ENCODE results near the gene GLRX.

Gene GLRX

DNA sequence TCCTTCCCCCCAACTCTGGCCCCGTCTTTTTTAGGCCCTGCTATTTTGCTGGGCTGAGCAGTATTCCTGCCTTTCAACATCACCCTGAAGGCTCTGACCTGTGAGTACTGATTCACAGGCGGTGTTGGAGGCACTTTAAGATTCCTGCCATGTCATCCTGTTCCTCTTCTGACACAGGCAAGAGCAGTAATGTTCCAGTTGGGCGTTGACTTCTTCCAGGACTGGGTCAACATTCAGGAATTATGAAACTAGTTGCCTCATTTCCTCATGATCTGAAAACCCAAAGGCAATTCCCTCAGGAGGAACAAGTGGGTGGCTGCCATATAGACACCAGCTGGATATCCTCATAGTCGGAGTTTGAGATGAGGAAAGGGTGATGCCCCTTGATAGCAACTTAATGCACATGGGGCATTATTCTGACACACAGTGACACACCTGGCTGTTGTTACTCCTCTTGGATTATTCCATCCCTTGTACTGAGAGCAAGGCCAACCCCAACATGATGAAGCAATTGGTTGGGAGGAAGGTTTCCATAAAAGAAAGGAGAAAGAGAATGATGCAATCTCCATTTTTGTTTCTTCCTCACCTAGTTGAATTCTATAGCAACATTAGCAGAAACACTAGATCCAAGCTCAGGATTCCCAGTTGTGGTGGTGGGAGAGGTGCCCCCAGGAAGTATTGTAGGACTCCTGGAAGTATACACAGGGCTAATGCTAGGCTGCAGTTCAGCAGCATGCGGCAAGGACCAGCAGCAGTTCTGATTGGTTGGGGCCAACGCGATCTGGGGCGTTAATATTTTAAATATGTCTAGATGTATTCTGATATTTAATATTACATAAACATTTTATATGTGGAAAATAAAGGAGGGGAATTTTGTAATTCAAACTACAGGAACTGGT lies 19.6 kb upstream of the GLRX start:
- Histone ChIP-seq H4K8ac (ENCODE audit: low read length) (no peak overlapping the region), H3K9ac (ENCODE audit: low read length) (peak overlapping the region; percentile 64), H2AFZ (ENCODE audit: low read depth, low read length) (no peak overlapping the region), H2AK5ac (ENCODE audit: low read length, severe bottlenecking) (no peak overlapping the region), H2BK12ac (ENCODE audit: low read length in 2 of 2) (peak overlapping the region; percentile 59 to 65), H3K27me3 (ENCODE audit: control insufficient read depth in 1 of 2, insufficient read depth in 1 of 2, low read length in 2 of 2) (no peaks in the 10 kb centered on the region), H2BK5ac (ENCODE audit: low read depth, low read length, poor library complexity, severe bottlenecking) (no peak overlapping the region), H3K4ac (ENCODE audit: low read depth in 1 of 2, low read length in 2 of 2) (no peak overlapping the region), H3K9me3 (ENCODE audit: control insufficient read depth, low read length) (no peaks in the 10 kb centered on the region), H3K36me3 (ENCODE audit: control insufficient read depth in 1 of 2, insufficient read depth in 2 of 2, low read depth in 1 of 2, low read length in 2 of 2) (no peaks in the 10 kb centered on the region), H3K4me3 (ENCODE audit: insufficient read depth in 1 of 2, low read depth in 1 of 2, low read length in 2 of 2) (no peak overlapping the region), H3K18ac (ENCODE audit: low read depth in 1 of 2, low read length in 2 of 2) (no peak overlapping the region), H3K14ac (ENCODE audit: low read length in 2 of 2) (no peak overlapping the region), H3K4me2 (ENCODE audit: low read length, poor library complexity, severe bottlenecking) (no peak overlapping the region), H3K27ac (ENCODE audit: low read length, poor library complexity, severe bottlenecking) (no peak overlapping the region), H2BK120ac (ENCODE audit: low read depth, low read length) (peak overlapping the region; percentile 61), H3K4me1 (ENCODE audit: control insufficient read depth, insufficient read depth, low read depth, low read length) (peaks cover 7% of the 10 kb centered on the region), H4K91ac (ENCODE audit: low read length) (peak overlapping the region; percentile 62), H3K79me1 (replicated peaks; ENCODE audit: low read length, poor library complexity, severe bottlenecking) (no peaks in the 10 kb centered on the region), H2BK15ac (ENCODE audit: low read depth, poor library complexity, severe bottlenecking) (peak overlapping the region; percentile 2), H3K23ac (ENCODE audit: low read length in 2 of 2) (no peak overlapping the region)
- 86% methylated on average over 4 of the region's 8 CpGs for WGBS
- peak; percentile 92 for DNase-seq

DNA sequence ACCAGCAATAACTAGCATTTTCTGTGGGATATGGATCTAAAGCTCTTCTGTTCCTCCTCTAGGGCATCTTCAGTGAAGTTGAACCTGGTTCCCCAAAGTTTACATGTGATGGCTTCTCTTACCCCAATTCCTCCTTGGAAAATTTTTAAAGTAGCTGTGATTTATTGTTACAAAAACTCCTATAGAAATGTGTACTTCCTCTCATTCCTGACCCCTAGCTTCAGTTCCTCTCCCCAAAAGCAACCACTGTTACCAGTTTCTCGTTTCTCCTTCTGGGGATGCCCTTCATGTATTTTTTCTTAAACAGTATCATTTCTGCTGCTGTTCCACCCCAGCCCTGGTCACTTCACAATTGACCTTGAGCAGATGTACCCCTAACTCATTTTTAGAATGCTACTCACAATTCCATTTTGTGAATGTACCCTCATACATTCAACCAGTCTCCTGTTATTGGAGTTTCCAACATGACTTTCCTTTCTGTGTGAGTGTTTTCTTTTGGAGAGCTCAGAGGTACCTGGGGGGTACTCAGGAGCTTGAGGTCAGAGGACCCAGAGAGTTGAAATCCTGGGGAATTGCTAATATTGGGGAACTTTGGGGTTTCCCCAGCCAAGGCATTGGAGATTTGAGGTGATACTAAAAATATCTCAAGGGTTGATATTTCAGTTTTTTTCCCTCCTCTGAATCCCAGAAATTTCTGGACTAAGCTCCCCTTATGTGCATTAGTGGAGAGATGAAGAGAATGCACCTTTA lies 18.6 kb upstream of the GLRX start:
- Histone ChIP-seq H3K27ac (ENCODE audit: low read length, poor library complexity, severe bottlenecking) (no peak overlapping the region), H2AFZ (ENCODE audit: low read depth, low read length) (no peak overlapping the region), H3K9me3 (ENCODE audit: control insufficient read depth, low read length) (no peaks in the 10 kb centered on the region), H2BK15ac (ENCODE audit: low read depth, poor library complexity, severe bottlenecking) (no peak overlapping the region), H3K23ac (ENCODE audit: low read length in 2 of 2) (no peak overlapping the region), H2AK5ac (ENCODE audit: low read length, severe bottlenecking) (no peak overlapping the region), H4K8ac (ENCODE audit: low read length) (no peak overlapping the region), H2BK5ac (ENCODE audit: low read depth, low read length, poor library complexity, severe bottlenecking) (no peak overlapping the region), H3K9ac (ENCODE audit: low read length) (peak overlapping the region; percentile 64), H2BK12ac (ENCODE audit: low read length in 2 of 2) (peak overlapping the region in 1 of 2 experiments; percentile 25), H3K36me3 (ENCODE audit: control insufficient read depth in 1 of 2, insufficient read depth in 2 of 2, low read depth in 1 of 2, low read length in 2 of 2) (no peaks in the 10 kb centered on the region), H4K91ac (ENCODE audit: low read length) (no peak overlapping the region), H3K14ac (ENCODE audit: low read length in 2 of 2) (no peak overlapping the region), H2BK120ac (ENCODE audit: low read depth, low read length) (no peak overlapping the region), H3K4ac (ENCODE audit: low read depth in 1 of 2, low read length in 2 of 2) (no peak overlapping the region), H3K4me2 (ENCODE audit: low read length, poor library complexity, severe bottlenecking) (no peak overlapping the region), H3K4me3 (ENCODE audit: insufficient read depth in 1 of 2, low read depth in 1 of 2, low read length in 2 of 2) (no peak overlapping the region), H3K4me1 (ENCODE audit: control insufficient read depth, insufficient read depth, low read depth, low read length) (peaks cover 5% of the 10 kb centered on the region), H3K18ac (ENCODE audit: low read depth in 1 of 2, low read length in 2 of 2) (no peak overlapping the region), H3K27me3 (ENCODE audit: control insufficient read depth in 1 of 2, insufficient read depth in 1 of 2, low read length in 2 of 2) (no peaks in the 10 kb centered on the region), H3K79me1 (replicated peaks; ENCODE audit: low read length, poor library complexity, severe bottlenecking) (no peaks in the 10 kb centered on the region)
- DNase-seq, result no peak
- WGBS, result 96% methylated on average over 1 of the region's 1 CpG

DNA sequence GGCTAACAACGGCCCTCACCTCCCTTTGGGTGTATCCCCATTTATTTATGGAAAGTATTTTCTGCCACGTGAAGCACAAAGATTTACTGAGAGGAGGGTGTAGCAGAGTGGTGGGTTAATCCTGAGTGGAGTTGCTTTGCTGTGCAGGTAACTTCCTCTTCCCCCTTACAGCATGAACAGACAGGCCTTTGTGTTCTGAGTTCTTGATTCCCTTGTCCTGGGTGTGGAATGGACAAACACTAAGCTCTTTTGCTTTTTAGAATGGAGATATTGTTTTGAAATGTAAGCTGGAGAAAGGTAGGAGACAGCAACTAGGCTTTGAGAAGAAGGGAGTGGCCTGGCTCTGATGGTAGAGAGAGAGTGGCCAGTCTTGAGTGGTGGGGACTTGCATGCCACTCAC lies 17.1 kb upstream of the GLRX start:
- Histone ChIP-seq H2AK5ac (ENCODE audit: low read length, severe bottlenecking) (no peak overlapping the region), H2BK12ac (ENCODE audit: low read length in 2 of 2) (peak overlapping the region in 1 of 2 experiments; percentile 65), H3K79me1 (replicated peaks; ENCODE audit: low read length, poor library complexity, severe bottlenecking) (no peaks in the 10 kb centered on the region), H2BK120ac (ENCODE audit: low read depth, low read length) (no peak overlapping the region), H2AFZ (ENCODE audit: low read depth, low read length) (no peak overlapping the region), H3K9me3 (ENCODE audit: control insufficient read depth, low read length) (no peaks in the 10 kb centered on the region), H3K4me2 (ENCODE audit: low read length, poor library complexity, severe bottlenecking) (no peak overlapping the region), H3K9ac (ENCODE audit: low read length) (no peak overlapping the region), H4K91ac (ENCODE audit: low read length) (no peak overlapping the region), H3K23ac (ENCODE audit: low read length in 2 of 2) (no peak overlapping the region), H3K4me1 (ENCODE audit: control insufficient read depth, insufficient read depth, low read depth, low read length) (peaks cover 8% of the 10 kb centered on the region), H3K27ac (ENCODE audit: low read length, poor library complexity, severe bottlenecking) (no peak overlapping the region), H3K4ac (ENCODE audit: low read depth in 1 of 2, low read length in 2 of 2) (no peak overlapping the region), H4K8ac (ENCODE audit: low read length) (no peak overlapping the region), H3K36me3 (ENCODE audit: control insufficient read depth in 1 of 2, insufficient read depth in 2 of 2, low read depth in 1 of 2, low read length in 2 of 2) (no peaks in the 10 kb centered on the region), H2BK5ac (ENCODE audit: low read depth, low read length, poor library complexity, severe bottlenecking) (no peak overlapping the region), H2BK15ac (ENCODE audit: low read depth, poor library complexity, severe bottlenecking) (no peak overlapping the region), H3K14ac (ENCODE audit: low read length in 2 of 2) (no peak overlapping the region), H3K18ac (ENCODE audit: low read depth in 1 of 2, low read length in 2 of 2) (no peak overlapping the region), H3K4me3 (ENCODE audit: insufficient read depth in 1 of 2, low read depth in 1 of 2, low read length in 2 of 2) (no peak overlapping the region), H3K27me3 (ENCODE audit: control insufficient read depth in 1 of 2, insufficient read depth in 1 of 2, low read length in 2 of 2) (no peaks in the 10 kb centered on the region)
- 92% methylated on average over 2 of the region's 2 CpGs for WGBS
- no peak for DNase-seq

DNA sequence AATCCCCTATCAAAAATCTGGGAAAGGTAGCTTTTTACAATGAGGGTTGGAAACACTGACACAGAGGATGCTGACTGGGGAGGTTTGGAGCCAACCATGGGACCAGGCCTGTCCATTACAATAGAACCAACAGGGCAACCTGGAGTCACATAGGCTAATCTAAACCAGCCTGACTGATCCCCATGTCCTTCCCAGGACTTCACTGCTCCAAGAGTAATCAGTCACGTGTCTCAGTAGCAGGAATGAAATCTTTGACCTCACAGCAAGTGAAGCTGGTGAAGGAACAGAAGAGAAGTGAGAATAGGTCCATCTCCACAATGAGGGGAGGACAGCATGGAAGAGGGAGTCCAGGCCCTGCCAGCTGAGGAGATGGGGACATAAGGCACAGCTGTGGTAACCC lies 16.0 kb upstream of the GLRX start:
- WGBS, result 73% methylated on average over 1 of the region's 1 CpG
- Histone ChIP-seq H3K36me3 (ENCODE audit: control insufficient read depth in 1 of 2, insufficient read depth in 2 of 2, low read depth in 1 of 2, low read length in 2 of 2) (no peaks in the 10 kb centered on the region), H3K4me1 (ENCODE audit: control insufficient read depth, insufficient read depth, low read depth, low read length) (peaks cover 8% of the 10 kb centered on the region), H2BK120ac (ENCODE audit: low read depth, low read length) (no peak overlapping the region), H4K91ac (ENCODE audit: low read length) (no peak overlapping the region), H2BK12ac (ENCODE audit: low read length in 2 of 2) (no peak overlapping the region), H3K9ac (ENCODE audit: low read length) (no peak overlapping the region), H2AFZ (ENCODE audit: low read depth, low read length) (no peak overlapping the region), H3K9me3 (ENCODE audit: control insufficient read depth, low read length) (no peaks in the 10 kb centered on the region), H2BK5ac (ENCODE audit: low read depth, low read length, poor library complexity, severe bottlenecking) (no peak overlapping the region), H3K79me1 (replicated peaks; ENCODE audit: low read length, poor library complexity, severe bottlenecking) (no peaks in the 10 kb centered on the region), H3K23ac (ENCODE audit: low read length in 2 of 2) (no peak overlapping the region), H2BK15ac (ENCODE audit: low read depth, poor library complexity, severe bottlenecking) (no peak overlapping the region), H3K4me3 (ENCODE audit: insufficient read depth in 1 of 2, low read depth in 1 of 2, low read length in 2 of 2) (no peak overlapping the region), H3K18ac (ENCODE audit: low read depth in 1 of 2, low read length in 2 of 2) (no peak overlapping the region), H3K4me2 (ENCODE audit: low read length, poor library complexity, severe bottlenecking) (no peak overlapping the region), H3K4ac (ENCODE audit: low read depth in 1 of 2, low read length in 2 of 2) (no peak overlapping the region), H2AK5ac (ENCODE audit: low read length, severe bottlenecking) (no peak overlapping the region), H3K27me3 (ENCODE audit: control insufficient read depth in 1 of 2, insufficient read depth in 1 of 2, low read length in 2 of 2) (no peaks in the 10 kb centered on the region), H3K27ac (ENCODE audit: low read length, poor library complexity, severe bottlenecking) (no peak overlapping the region), H4K8ac (ENCODE audit: low read length) (no peak overlapping the region), H3K14ac (ENCODE audit: low read length in 2 of 2) (no peak overlapping the region)
- DNase-seq, result no peak

All from mesenchymal stem cell (in vitro differentiated cells and primary cell).